ENCODE measurements around the gene ZNRF3. TPM values are rescaled to one million over a fixed set of nuclear protein-coding genes. Genes with fewer than 3 reads are reported as not detected.

The ZNRF3 gene
- polyA plus RNA-seq, 1 of the 3 experiments (the other 2 are of a cell fraction) = 4.2 TPM

- H2AFZ ChIP-seq (ENCODE audit: low read depth) = no peak overlapping the region
- no peaks in the 10 kb centered on the region for H4K20me1 ChIP-seq (ENCODE audit: insufficient read depth)
- peak overlapping the region; percentile 8; the same call in 1 of the 2 replicates for H3K9ac ChIP-seq
- no peak for DNase-seq
- H3F3A ChIP-seq (replicated peaks; ENCODE audit: insufficient read depth) = peaks cover 4% of the 10 kb centered on the region
- 55% methylated on average over 5 of the region's 5 CpGs for WGBS (ENCODE audit: low lambda C conversion rate)
- POLR2A ChIA-PET = no interaction called here
- peaks cover 12 to 23% of the 10 kb centered on the region in 2 experiments for H3K4me1 ChIP-seq (ENCODE audit: control insufficient read depth in 1 of 2, insufficient read depth in 2 of 2, low read depth in 1 of 2, low read length in 1 of 2)
- H3K27me3 ChIP-seq (ENCODE audit: insufficient read depth) = no peaks in the 10 kb centered on the region
- CTCF ChIA-PET = no interaction called here
- no peaks in the 10 kb centered on the region for H3K9me3 ChIP-seq
- TF ChIP-seq YY1 (IDR thresholded peaks at IDR 0.05; ENCODE audit: low read depth) = no peak
- TF ChIP-seq RCOR1 (IDR thresholded peaks at IDR 0.05; ENCODE audit: low read length) = no peak
- TF ChIP-seq USF1 (IDR thresholded peaks at IDR 0.05; ENCODE audit: borderline replicate concordance, low read depth) = no peak
- no peak for TF ChIP-seq EP300 (IDR thresholded peaks at IDR 0.05; ENCODE audit: borderline replicate concordance in 1 of 2, low read depth in 1 of 2, low read length in 1 of 2)
- TF ChIP-seq JUND (IDR thresholded peaks at IDR 0.05) = no peak
- TF ChIP-seq, protein P1, sequence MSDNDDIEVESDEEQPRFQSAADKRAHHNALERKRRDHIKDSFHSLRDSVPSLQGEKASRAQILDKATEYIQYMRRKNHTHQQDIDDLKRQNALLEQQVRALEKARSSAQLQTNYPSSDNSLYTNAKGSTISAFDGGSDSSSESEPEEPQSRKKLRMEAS (IDR thresholded peaks at IDR 0.05; ENCODE audit: low read depth) = no peak
- TF ChIP-seq GATA2 (CRISPR knock-in tag; IDR thresholded peaks at IDR 0.05) = no peak
- TF ChIP-seq MEF2A (IDR thresholded peaks at IDR 0.05; ENCODE audit: borderline replicate concordance, low read depth) = no peak
- TF ChIP-seq, protein P2, sequence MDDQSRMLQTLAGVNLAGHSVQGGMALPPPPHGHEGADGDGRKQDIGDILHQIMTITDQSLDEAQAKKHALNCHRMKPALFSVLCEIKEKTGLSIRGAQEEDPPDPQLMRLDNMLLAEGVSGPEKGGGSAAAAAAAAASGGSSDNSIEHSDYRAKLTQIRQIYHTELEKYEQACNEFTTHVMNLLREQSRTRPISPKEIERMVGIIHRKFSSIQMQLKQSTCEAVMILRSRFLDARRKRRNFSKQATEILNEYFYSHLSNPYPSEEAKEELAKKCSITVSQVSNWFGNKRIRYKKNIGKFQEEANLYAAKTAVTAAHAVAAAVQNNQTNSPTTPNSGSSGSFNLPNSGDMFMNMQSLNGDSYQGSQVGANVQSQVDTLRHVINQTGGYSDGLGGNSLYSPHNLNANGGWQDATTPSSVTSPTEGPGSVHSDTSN (IDR thresholded peaks at IDR 0.05) = no peak
- no peak for TF ChIP-seq TAF1 (IDR thresholded peaks at IDR 0.05; ENCODE audit: borderline replicate concordance, low read depth, low read length)
- H3K4me2 ChIP-seq = peak overlapping the region; percentile 47
- no peak overlapping the region; a peak in 1 of 4 replicates for H3K4me3 ChIP-seq (ENCODE audit: low read depth in 2 of 2, low read length in 1 of 2)
- H3K79me2 ChIP-seq (ENCODE audit: insufficient read depth) = peaks cover 19% of the 10 kb centered on the region; the same call in 1 of the 2 replicates
- H3K27ac ChIP-seq (ENCODE audit: low read depth in 2 of 2, low read length in 1 of 2) = peak overlapping the region in 1 of 2 experiments; percentile 61; a peak in 2 of 4 replicates
- no peaks in the 10 kb centered on the region for H3K9me2 ChIP-seq
- H3K36me3 ChIP-seq (replicated peaks in 1 of 2; ENCODE audit: control insufficient read depth in 1 of 2, insufficient read depth in 2 of 2, low read length in 1 of 2) = no peaks in the 10 kb centered on the region
These were observed 94.2 kb downstream of the ZNRF3 start for GRCh38 chr22:28977481-28977971.

GRCh38 chr22:28978158-28978557, 94.8 kb downstream of the ZNRF3 start:
- Histone ChIP-seq H3K27ac (ENCODE audit: low read depth in 2 of 2, low read length in 1 of 2) (peak overlapping the region in 1 of 2 experiments; percentile 61; a peak in 1 of 4 replicates), H3K79me2 (ENCODE audit: insufficient read depth) (peaks cover 19% of the 10 kb centered on the region; the same call in 1 of the 2 replicates), H3K9ac (no peak overlapping the region), H3K9me3 (no peaks in the 10 kb centered on the region), H3K36me3 (replicated peaks in 1 of 2; ENCODE audit: control insufficient read depth in 1 of 2, insufficient read depth in 2 of 2, low read length in 1 of 2) (no peaks in the 10 kb centered on the region), H3K9me2 (no peaks in the 10 kb centered on the region), H4K20me1 (ENCODE audit: insufficient read depth) (no peaks in the 10 kb centered on the region), H3K4me3 (ENCODE audit: low read depth in 2 of 2, low read length in 1 of 2) (no peak overlapping the region; a peak in 1 of 4 replicates), H3K27me3 (ENCODE audit: insufficient read depth) (no peaks in the 10 kb centered on the region), H2AFZ (ENCODE audit: low read depth) (no peak overlapping the region), H3F3A (replicated peaks; ENCODE audit: insufficient read depth) (peaks cover 4% of the 10 kb centered on the region), H3K4me1 (ENCODE audit: control insufficient read depth in 1 of 2, insufficient read depth in 2 of 2, low read depth in 1 of 2, low read length in 1 of 2) (peaks cover 12 to 23% of the 10 kb centered on the region in 2 experiments), H3K4me2 (peak overlapping the region; percentile 47; the same call in 1 of the 2 replicates)
- ChIA-PET CTCF (no interaction called here), POLR2A (no interaction called here)
- DNase-seq = no peak
- WGBS (ENCODE audit: low lambda C conversion rate) = 28% methylated on average over 6 of the region's 6 CpGs
- TF ChIP-seq, protein P3, sequence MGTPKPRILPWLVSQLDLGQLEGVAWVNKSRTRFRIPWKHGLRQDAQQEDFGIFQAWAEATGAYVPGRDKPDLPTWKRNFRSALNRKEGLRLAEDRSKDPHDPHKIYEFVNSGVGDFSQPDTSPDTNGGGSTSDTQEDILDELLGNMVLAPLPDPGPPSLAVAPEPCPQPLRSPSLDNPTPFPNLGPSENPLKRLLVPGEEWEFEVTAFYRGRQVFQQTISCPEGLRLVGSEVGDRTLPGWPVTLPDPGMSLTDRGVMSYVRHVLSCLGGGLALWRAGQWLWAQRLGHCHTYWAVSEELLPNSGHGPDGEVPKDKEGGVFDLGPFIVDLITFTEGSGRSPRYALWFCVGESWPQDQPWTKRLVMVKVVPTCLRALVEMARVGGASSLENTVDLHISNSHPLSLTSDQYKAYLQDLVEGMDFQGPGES (IDR thresholded peaks at IDR 0.05; ENCODE audit: low read depth, low read length) = no peak
- TF ChIP-seq CTCF (IDR thresholded peaks at IDR 0.05) = no peak
- TF ChIP-seq, protein P2 (IDR thresholded peaks at IDR 0.05) = 0 out of 2 replicates have a peak, but pooled peaks have one; percentile 9
- no peak for TF ChIP-seq REST (IDR thresholded peaks at IDR 0.05; ENCODE audit: low read depth, low read length)
- no peak for TF ChIP-seq SMC3 (IDR thresholded peaks at IDR 0.05; ENCODE audit: low read depth, low read length)
- TF ChIP-seq TCF12 (IDR thresholded peaks at IDR 0.05) = no peak
- 0 out of 2 replicates have a peak, but pooled peaks have one; percentile 15 for TF ChIP-seq JUND (IDR thresholded peaks at IDR 0.05)
- peak; percentile 54; the same call in 1 of the 2 replicates for TF ChIP-seq MEF2A (IDR thresholded peaks at IDR 0.05; ENCODE audit: borderline replicate concordance, low read depth)

Data from SK-N-SH (cell line).